ENCODE data around the gene TULP1. TPM values are rescaled to one million over a fixed set of nuclear protein-coding genes. Genes with fewer than 3 reads are reported as not detected.

The TULP1 gene
- total and polyA plus RNA-seq, 2 of the 8 experiments (the other 6 are each of a cell fraction or from before 2014, with no cell fraction given) = 3.2 to 6.8 TPM

DNA sequence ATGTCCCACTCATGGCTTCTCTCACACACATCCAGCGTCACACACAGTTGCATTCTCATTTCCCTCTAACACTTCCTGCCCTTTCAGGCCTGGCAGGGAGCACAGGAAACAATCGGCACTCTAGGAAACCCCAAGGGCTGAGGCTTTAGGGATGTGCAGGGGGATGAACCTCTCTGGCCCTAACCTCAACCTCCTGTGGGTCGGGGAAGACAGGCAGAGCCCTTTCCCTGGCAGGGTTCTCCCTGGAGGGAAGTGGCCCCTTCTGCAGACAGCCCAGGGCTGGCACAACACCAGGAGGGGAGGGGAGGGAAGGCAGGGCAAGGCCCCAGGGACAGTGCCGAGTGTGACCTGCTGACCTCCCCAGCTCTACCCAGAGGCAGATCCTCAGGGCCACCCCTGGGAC, 18.5 kb downstream of the TULP1 start (continued):
- TF ChIP-seq RBBP5 (IDR thresholded peaks at IDR 0.05; ENCODE audit: borderline replicate concordance, low read depth, low read length) = no peak
